Measurements from ENCODE around the gene SULF2. TPM values are rescaled to one million over a fixed set of nuclear protein-coding genes. Genes with fewer than 3 reads are reported as not detected.

SULF2 gene
- total and polyA plus RNA-seq, 9 of the 15 experiments (the other 6 are each of a cell fraction or from before 2014, with no cell fraction given) = 0.33 TPM; not detected in 8

DNA sequence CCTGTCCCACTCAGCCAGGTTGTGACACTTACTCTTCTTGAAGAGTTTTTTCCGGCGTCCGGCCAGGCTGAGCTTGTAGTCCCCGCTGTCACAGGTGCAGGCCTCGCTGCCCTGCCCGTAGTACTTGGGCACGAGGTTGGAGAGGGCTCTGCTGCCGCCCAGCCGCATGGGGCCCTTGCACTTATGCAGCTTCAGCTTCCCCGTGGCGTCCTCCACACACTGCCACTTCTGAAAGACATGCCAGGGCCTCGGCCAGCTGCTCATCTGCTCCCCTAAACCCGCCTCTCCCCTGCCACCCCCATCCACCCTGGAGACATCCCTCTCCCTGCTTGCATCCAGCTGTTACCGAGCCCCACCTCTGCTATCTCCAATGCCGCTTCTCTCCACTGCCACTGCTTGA lies 113.1 kb downstream of the SULF2 start:
- no peak for DNase-seq (ENCODE audit: extremely low read depth in 1 of 4, low spot score in 3 of 4)
- POLR2A ChIA-PET = interaction anchor here (0.6 kb wide), 2 partner anchors 512 to 560 kb away, joined by 3 to 4 read pairs; no protein-coding TSS in a partner anchor
- Histone ChIP-seq H3K9ac (ENCODE audit: insufficient read depth in 1 of 2, low read depth in 2 of 2, low read length in 2 of 2) (no peak overlapping the region), H3K36me3 (ENCODE audit: control insufficient read depth, insufficient read depth, low read length) (no peaks in the 10 kb centered on the region), H3K27me3 (ENCODE audit: control insufficient read depth in 2 of 2, insufficient read depth in 2 of 2, low read length in 2 of 2) (peaks cover 59 to 90% of the 10 kb centered on the region in 2 experiments), H3K9me1 (ENCODE audit: control insufficient read depth, insufficient read depth, low read length) (no peaks in the 10 kb centered on the region), H2AFZ (ENCODE audit: low read depth, low read length) (no peak overlapping the region), H3K4me2 (ENCODE audit: insufficient read depth, low read length) (no peak overlapping the region), H4K20me1 (replicated peaks; ENCODE audit: control insufficient read depth, insufficient read depth, low read length) (peaks cover 16% of the 10 kb centered on the region), H3K27ac (ENCODE audit: extremely low read depth, low read depth, low read length) (no peak overlapping the region), H3K79me2 (ENCODE audit: control insufficient read depth, insufficient read depth, low read length) (no peaks in the 10 kb centered on the region), H3K4me1 (replicated peaks in 1 of 2; ENCODE audit: control insufficient read depth in 2 of 2, insufficient read depth in 2 of 2, low read length in 2 of 2) (peaks cover 0 to 8% of the 10 kb centered on the region in 2 experiments; a peak in 1 of 5 replicates), H3K9me3 (replicated peaks; ENCODE audit: control insufficient read depth, insufficient read depth, low read depth, low read length) (no peaks in the 10 kb centered on the region), H3K4me3 (no peak overlapping the region)
- TF ChIP-seq, protein P1, sequence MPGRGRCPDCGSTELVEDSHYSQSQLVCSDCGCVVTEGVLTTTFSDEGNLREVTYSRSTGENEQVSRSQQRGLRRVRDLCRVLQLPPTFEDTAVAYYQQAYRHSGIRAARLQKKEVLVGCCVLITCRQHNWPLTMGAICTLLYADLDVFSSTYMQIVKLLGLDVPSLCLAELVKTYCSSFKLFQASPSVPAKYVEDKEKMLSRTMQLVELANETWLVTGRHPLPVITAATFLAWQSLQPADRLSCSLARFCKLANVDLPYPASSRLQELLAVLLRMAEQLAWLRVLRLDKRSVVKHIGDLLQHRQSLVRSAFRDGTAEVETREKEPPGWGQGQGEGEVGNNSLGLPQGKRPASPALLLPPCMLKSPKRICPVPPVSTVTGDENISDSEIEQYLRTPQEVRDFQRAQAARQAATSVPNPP (IDR thresholded peaks at IDR 0.05; ENCODE audit: borderline replicate concordance, insufficient read depth, insufficient read length) = no peak
- TF ChIP-seq, protein P2, sequence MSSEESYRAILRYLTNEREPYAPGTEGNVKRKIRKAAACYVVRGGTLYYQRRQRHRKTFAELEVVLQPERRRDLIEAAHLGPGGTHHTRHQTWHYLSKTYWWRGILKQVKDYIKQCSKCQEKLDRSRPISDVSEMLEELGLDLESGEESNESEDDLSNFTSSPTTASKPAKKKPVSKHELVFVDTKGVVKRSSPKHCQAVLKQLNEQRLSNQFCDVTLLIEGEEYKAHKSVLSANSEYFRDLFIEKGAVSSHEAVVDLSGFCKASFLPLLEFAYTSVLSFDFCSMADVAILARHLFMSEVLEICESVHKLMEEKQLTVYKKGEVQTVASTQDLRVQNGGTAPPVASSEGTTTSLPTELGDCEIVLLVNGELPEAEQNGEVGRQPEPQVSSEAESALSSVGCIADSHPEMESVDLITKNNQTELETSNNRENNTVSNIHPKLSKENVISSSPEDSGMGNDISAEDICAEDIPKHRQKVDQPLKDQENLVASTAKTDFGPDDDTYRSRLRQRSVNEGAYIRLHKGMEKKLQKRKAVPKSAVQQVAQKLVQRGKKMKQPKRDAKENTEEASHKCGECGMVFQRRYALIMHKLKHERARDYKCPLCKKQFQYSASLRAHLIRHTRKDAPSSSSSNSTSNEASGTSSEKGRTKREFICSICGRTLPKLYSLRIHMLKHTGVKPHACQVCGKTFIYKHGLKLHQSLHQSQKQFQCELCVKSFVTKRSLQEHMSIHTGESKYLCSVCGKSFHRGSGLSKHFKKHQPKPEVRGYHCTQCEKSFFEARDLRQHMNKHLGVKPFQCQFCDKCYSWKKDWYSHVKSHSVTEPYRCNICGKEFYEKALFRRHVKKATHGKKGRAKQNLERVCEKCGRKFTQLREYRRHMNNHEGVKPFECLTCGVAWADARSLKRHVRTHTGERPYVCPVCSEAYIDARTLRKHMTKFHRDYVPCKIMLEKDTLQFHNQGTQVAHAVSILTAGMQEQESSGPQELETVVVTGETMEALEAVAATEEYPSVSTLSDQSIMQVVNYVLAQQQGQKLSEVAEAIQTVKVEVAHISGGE (CRISPR knock-in tag; IDR thresholded peaks at IDR 0.05) = peak in 1 of 3 experiments; percentile 28; a peak in 1 of 6 replicates
- ATAC-seq = no peak
- FAIRE-seq = no peak
- 3% methylated on average over 11 of the region's 15 CpGs for WGBS (ENCODE audit: insufficient coverage, low coverage, missing lambda C conversion rate)
- intact Hi-C loops (cut with micrococcal nuclease) = no loop called here
- BruUV-seq (replicated peaks) = no TSS peak
- CTCF ChIA-PET (ENCODE audit: low intra/inter-chr PET ratio) = no interaction called here
- in situ Hi-C loops (cut with MboI) = loop anchor here (5.0 kb wide), 1 partner anchor 945 kb away; no protein-coding TSS in a partner anchor
